ENCODE measurements around the gene C15orf40.

C15orf40 gene

GRCh38 chr15:83011271-83012075, at the start of gene C15orf40:
TSS of gene C15orf40 (minus strand) at chr15:83011639. CDS start at chr15:83011607, 32 bp downstream.
- H3K4me3 ChIP-seq (ENCODE audit: low read depth, low read length): peak within 1 kb of the TSS; percentile 83
- peak; percentile 79 for DNase-seq (ENCODE audit: low read depth)
- TF ChIP-seq CTCF (IDR thresholded peaks at IDR 0.05; ENCODE audit: low read depth, low read length, missing control alignments): peak; percentile 69

GRCh38 chr15:83057696-83058376, 46.4 kb upstream of the C15orf40 start:
- no peak overlapping the region for H3K4me3 ChIP-seq (ENCODE audit: low read depth, low read length)
- no peak for TF ChIP-seq CTCF (IDR thresholded peaks at IDR 0.05; ENCODE audit: low read depth, low read length, missing control alignments)
- no peak for DNase-seq (ENCODE audit: low read depth)

- no peak for TF ChIP-seq CTCF (IDR thresholded peaks at IDR 0.05; ENCODE audit: low read depth, low read length, missing control alignments)
- no peak overlapping the region for H3K4me3 ChIP-seq (ENCODE audit: low read depth, low read length)
- DNase-seq (ENCODE audit: low read depth): no peak
These were observed 45.6 kb upstream of the C15orf40 start for GRCh38 chr15:83057002-83057401.

GRCh38 chr15:83053151-83053550, 41.7 kb upstream of the C15orf40 start:
- no peak overlapping the region for H3K4me3 ChIP-seq (ENCODE audit: low read depth, low read length)
- DNase-seq (ENCODE audit: low read depth): no peak
- no peak for TF ChIP-seq CTCF (IDR thresholded peaks at IDR 0.05; ENCODE audit: low read depth, low read length, missing control alignments)

GRCh38 chr15:83046558-83047127, 35.2 kb upstream of the C15orf40 start:
- DNase-seq (ENCODE audit: low read depth): no peak
- H3K4me3 ChIP-seq (ENCODE audit: low read depth, low read length): no peak overlapping the region
- TF ChIP-seq CTCF (IDR thresholded peaks at IDR 0.05; ENCODE audit: low read depth, low read length, missing control alignments): no peak

GRCh38 chr15:83044156-83044555, 32.7 kb upstream of the C15orf40 start:
- no peak overlapping the region for H3K4me3 ChIP-seq (ENCODE audit: low read depth, low read length)
- TF ChIP-seq CTCF (IDR thresholded peaks at IDR 0.05; ENCODE audit: low read depth, low read length, missing control alignments): no peak
- no peak for DNase-seq (ENCODE audit: low read depth)
